ENCODE measurements around the gene SCUBE3.

Gene SCUBE3

DNA sequence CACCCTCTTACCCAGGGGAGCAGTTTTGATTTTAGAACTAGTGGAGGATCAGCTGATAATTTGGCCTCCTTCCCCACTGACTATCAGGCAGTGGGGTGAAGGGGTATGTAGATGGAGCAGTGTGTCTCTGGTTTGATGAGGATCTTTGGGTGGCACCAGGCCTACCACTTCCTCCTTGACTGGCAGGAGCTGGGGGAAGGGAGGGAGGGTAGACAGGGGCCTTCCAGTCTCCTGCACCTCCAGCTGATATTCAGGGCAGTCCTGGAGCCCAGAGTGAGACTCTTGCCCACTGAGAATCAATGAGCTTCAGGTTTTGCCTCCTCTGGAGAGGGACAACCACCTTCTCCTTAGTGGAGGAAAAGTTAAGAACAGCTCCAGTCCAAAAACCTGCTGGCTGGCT lies 87.1 kb downstream of the SCUBE3 start:
- DNase-seq (ENCODE audit: low read depth in 2 of 2) = no peak

All from stimulated activated CD8-positive, alpha-beta memory T cell treated with anti-CD3 and anti-CD28 coated beads, Interleukin-15, amount 100 ng/mL, for 48 hours (primary cell).